Cardiac muscle cell (in vitro differentiated cells and primary cell): ENCODE data around the gene PLCH2. TPM values are rescaled to one million over a fixed set of nuclear protein-coding genes. Genes with fewer than 3 reads are reported as not detected.

Experiments
- DNase-seq, 2 donors: peaks; one replicate each; pipeline versions ENCODE4 v3.0.0 to v3.0.0-alpha.2; 2010 to 2017; ENCODE audit warnings: low read depth in 1 of 2, low spot score in 1 of 2
- H3K27ac ChIP-seq: fragments of 200-600 bp; sonication (generic); 2 replicates; pipeline ENCODE4 v1.5.1; 2016
- H3K27me3 ChIP-seq: fragments of 200-600 bp; sonication (generic); 2 replicates; pipeline ENCODE4 v1.6.0; 2016; ENCODE audit warnings: control low read depth
- H3K36me3 ChIP-seq: fragments of 200-600 bp; sonication (generic); 2 replicates; pipeline ENCODE4 v1.5.1; 2016; ENCODE audit warnings: control low read depth
- H3K4me1 ChIP-seq: fragments of 200-600 bp; sonication (generic); 2 replicates; pipeline ENCODE4 v1.8.1; 2017; ENCODE audit warnings: low read depth, mild to moderate bottlenecking, mixed run types
- H3K4me3 ChIP-seq: fragments of 200-600 bp; sonication (generic); 2 replicates; pipeline ENCODE4 v1.5.1; 2016; ENCODE audit warnings: mild to moderate bottlenecking
- H3K9me3 ChIP-seq: fragments of 200-600 bp; sonication (generic); 2 replicates; pipeline ENCODE4 v1.5.1; 2017; ENCODE audit warnings: low read depth, mild to moderate bottlenecking, control low read depth
- CTCF ChIP-seq: IDR thresholded peaks from 2 replicates; pipeline ENCODE4 v1.5.1; 2012; ENCODE audit warnings: low read depth, mild to moderate bottlenecking, low read length
- polyA plus RNA-seq: library from polyadenylated mRNA; unstranded; fragments of >200 nt; fragmentation: Nextera tagmentation; extraction: Ambion mirVana; gene quantifications from 2 replicates; pipeline ENCODE4 v1.2.1, GENCODE V29; 2016
- total RNA-seq: library from RNA; depleted of rRNA; stranded (reverse); fragments of >200 nt; gene quantifications from 2 replicates; pipeline ENCODE4 v1.2.3, GENCODE V29; 2016

PLCH2 gene
- total and polyA plus RNA-seq, 2 experiments from 2014 or later = 0.33 to 0.44 TPM

GRCh38 chr1:2474933-2475371, 1.1 kb upstream of the PLCH2 start:
- DNase-seq = no peak
- Histone ChIP-seq H3K4me3 (no peak overlapping the region), H3K27ac (no peak overlapping the region), H3K36me3 (no peaks in the 10 kb centered on the region), H3K27me3 (no peaks in the 10 kb centered on the region), H3K9me3 (no peaks in the 10 kb centered on the region), H3K4me1 (peaks cover 18% of the 10 kb centered on the region)
- no peak for TF ChIP-seq CTCF

GRCh38 chr1:2475571-2475970, 518 bp upstream of the PLCH2 start:
- H3K27me3 ChIP-seq = no peaks in the 10 kb centered on the region
- no peaks in the 10 kb centered on the region for H3K36me3 ChIP-seq
- no peak overlapping the region for H3K4me3 ChIP-seq
- no peak overlapping the region for H3K27ac ChIP-seq
- no peak for TF ChIP-seq CTCF
- peaks cover 18% of the 10 kb centered on the region for H3K4me1 ChIP-seq
- DNase-seq = no peak
- no peaks in the 10 kb centered on the region for H3K9me3 ChIP-seq

GRCh38 chr1:2477309-2477708, 1.2 kb downstream of the PLCH2 start:
- H3K27ac ChIP-seq = no peak overlapping the region
- H3K9me3 ChIP-seq = no peaks in the 10 kb centered on the region
- H3K27me3 ChIP-seq = no peaks in the 10 kb centered on the region
- no peak for DNase-seq
- H3K4me3 ChIP-seq = no peak overlapping the region
- H3K36me3 ChIP-seq = no peaks in the 10 kb centered on the region
- peaks cover 18% of the 10 kb centered on the region for H3K4me1 ChIP-seq
- no peak for TF ChIP-seq CTCF

- DNase-seq = no peak
- Histone ChIP-seq H3K36me3 (no peaks in the 10 kb centered on the region), H3K27ac (no peak overlapping the region), H3K27me3 (no peaks in the 10 kb centered on the region), H3K9me3 (no peaks in the 10 kb centered on the region), H3K4me1 (peaks cover 18% of the 10 kb centered on the region), H3K4me3 (no peak overlapping the region)
- no peak for TF ChIP-seq CTCF
Measured at GRCh38 chr1:2477791-2478499, 1.9 kb downstream of the PLCH2 start.

GRCh38 chr1:2479186-2479585, 3.1 kb downstream of the PLCH2 start:
- H3K9me3 ChIP-seq = no peaks in the 10 kb centered on the region
- H3K4me1 ChIP-seq = peaks cover 10% of the 10 kb centered on the region
- no peaks in the 10 kb centered on the region for H3K27me3 ChIP-seq
- H3K27ac ChIP-seq = no peak overlapping the region
- no peaks in the 10 kb centered on the region for H3K36me3 ChIP-seq
- DNase-seq = no peak
- H3K4me3 ChIP-seq = no peak overlapping the region
- TF ChIP-seq CTCF = no peak
